Activated CD8-positive, alpha-beta memory T cell treated with anti-CD3 and anti-CD28 coated beads, Interleukin-2, amount 50 U/mL, for 1 hour (primary cell): ENCODE results near the gene MTMR1.

ENCODE experiments used
- DNase-seq: peaks from one replicate; pipeline ENCODE4 v3.0.0-alpha.2; 2020; ENCODE audit errors: extremely low read depth

MTMR1 gene

DNA sequence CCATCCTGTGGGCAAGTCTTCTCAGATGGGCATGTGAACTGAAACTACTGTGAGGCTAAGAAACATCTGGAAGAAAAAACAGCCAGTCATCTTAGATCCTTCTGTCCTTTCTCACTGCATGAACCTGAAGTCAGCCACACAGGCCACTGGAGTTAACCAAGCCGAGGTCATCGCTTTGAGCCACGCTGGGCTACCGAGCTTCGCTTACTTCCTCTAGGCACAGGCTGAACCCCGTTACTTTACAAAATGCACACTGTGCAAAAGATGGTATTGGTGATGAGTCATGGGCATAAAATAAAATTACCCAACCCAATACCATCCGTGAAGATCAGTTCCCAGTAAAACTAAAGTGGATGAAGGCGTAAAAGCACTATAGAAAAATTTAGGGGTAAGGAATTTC is 86.2 kb downstream of the MTMR1 start:
- DNase-seq, result no peak

DNA sequence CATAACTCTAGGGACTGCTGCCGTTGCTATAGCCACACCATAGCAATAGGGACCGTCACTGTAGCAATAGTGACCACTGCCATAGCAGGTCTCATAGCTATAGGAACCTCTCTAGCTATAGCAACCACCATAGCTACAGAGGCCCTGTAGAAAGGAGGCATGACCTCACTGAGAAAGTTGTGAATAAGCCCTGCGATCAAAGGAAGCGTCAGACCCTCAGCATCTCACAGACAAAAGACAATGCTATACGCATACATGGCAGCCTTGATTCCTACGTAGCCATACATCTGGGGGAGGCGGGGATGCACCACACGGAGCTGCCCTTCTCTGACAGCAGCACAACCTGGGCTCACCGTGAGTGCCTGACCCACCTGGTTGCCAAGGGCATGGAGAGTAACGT is 88.5 kb downstream of the MTMR1 start:
- no peak for DNase-seq

- no peak for DNase-seq
Observed at GRCh38 chrX:150790021-150790420, 96.8 kb downstream of the MTMR1 start.

GRCh38 chrX:150792949-150793527 is 99.8 kb downstream of the MTMR1 start:
- DNase-seq, result no peak

DNA sequence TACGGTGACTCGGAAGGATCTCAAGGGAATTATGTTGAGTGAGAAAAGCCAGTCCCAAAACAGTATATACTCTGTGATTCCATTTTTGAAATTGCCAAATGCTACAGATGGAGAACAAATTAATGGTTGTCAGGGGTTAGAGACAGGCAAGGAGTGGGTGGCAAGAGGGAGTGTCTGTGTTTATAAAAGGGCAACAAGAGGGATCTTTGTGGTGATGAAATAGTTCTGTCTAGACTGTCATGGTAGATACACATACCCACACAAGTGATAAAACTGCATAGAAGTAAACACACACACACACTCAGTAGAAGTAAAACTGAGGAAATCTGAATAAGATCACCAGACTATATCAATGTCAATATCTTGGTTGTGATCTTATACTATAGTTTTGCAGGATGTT is 112.5 kb downstream of the MTMR1 start:
- no peak for DNase-seq

DNA sequence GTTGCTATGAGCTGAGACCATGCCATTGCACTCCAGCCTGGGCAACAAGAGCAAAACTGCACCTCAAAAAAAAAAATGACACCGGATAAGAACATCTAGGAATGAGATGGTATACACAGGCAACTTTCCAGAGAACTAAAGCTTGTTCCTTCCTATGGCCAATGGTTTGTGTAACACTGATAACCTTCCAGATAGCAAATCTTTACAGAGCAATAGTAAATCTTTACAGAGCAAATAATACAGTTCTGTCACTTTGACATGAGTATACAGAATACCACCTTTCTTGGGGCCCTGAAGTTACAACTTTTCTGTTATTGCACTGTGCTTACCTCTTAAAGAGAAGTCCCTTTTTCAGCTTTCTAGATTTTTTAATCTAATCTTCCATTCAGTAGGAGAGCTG is 113.6 kb downstream of the MTMR1 start:
- no peak for DNase-seq

- no peak for DNase-seq
Observed at GRCh38 chrX:150813922-150814321, 120.7 kb downstream of the MTMR1 start.
